GM18498 (cell line): ENCODE results near the gene TRAPPC5.
"Not testable (repeated sequence)": the region's sequence is repeated elsewhere in the genome, so short reads cannot be mapped to it uniquely, and the experiment has no call there.

Experiments used
- ATAC-seq: cut with Tn5 transposase; IDR thresholded peaks from one replicate; pipeline ENCODE4 v1.9.1; 2021; ENCODE audit warnings: mild to moderate bottlenecking, moderate library complexity; ENCODE audit not compliant: unreplicated experiment

Gene TRAPPC5

GRCh38 chr19:7680606-7681339 lies at the start of gene TRAPPC5:
Gene TRAPPC5, plus strand, starts transcription at chr19:7680833. Its CDS starts 1,421 bp downstream, at chr19:7682254.
- peak; percentile 67 for ATAC-seq

GRCh38 chr19:7631577-7631976 lies 49.1 kb upstream of the TRAPPC5 start:
- ATAC-seq = no peak

GRCh38 chr19:7632340-7633203 lies 48.1 kb upstream of the TRAPPC5 start:
- ATAC-seq = no peak

GRCh38 chr19:7633698-7634097 lies 46.9 kb upstream of the TRAPPC5 start, which contains the start of gene PCP2:
Gene PCP2, minus strand, starts transcription at chr19:7633719. Its CDS starts 262 bp downstream, at chr19:7633457.
- ATAC-seq = no peak

- ATAC-seq = no peak
These were observed 45.0 kb upstream of the TRAPPC5 start for GRCh38 chr19:7635670-7636069.

GRCh38 chr19:7636317-7636690 lies 44.3 kb upstream of the TRAPPC5 start:
- ATAC-seq = no peak

GRCh38 chr19:7636691-7637373 lies 43.8 kb upstream of the TRAPPC5 start, which contains the start of gene STXBP2:
Gene STXBP2, plus strand, starts transcription at chr19:7637110. Its CDS starts 40 bp downstream, at chr19:7637150.
- peak; percentile 75 for ATAC-seq

- peak; percentile 16 for ATAC-seq
These were observed 43.0 kb upstream of the TRAPPC5 start for GRCh38 chr19:7637374-7638256.

- no peak for ATAC-seq
These were observed 41.7 kb upstream of the TRAPPC5 start for GRCh38 chr19:7638802-7639465.

- no peak for ATAC-seq
These were observed 40.7 kb upstream of the TRAPPC5 start for GRCh38 chr19:7639863-7640348.

- no peak for ATAC-seq
These were observed 39.8 kb upstream of the TRAPPC5 start for GRCh38 chr19:7640803-7641202.

- no peak for ATAC-seq
These were observed 39.0 kb upstream of the TRAPPC5 start for GRCh38 chr19:7641290-7642276.

GRCh38 chr19:7642295-7643030 lies 38.2 kb upstream of the TRAPPC5 start:
- ATAC-seq = no peak

GRCh38 chr19:7643031-7643415 lies 37.6 kb upstream of the TRAPPC5 start:
- ATAC-seq = no peak

- not testable (repeated sequence) for ATAC-seq
These were observed 36.7 kb upstream of the TRAPPC5 start for GRCh38 chr19:7643629-7644549.

GRCh38 chr19:7644550-7644877 lies 36.1 kb upstream of the TRAPPC5 start:
- no peak for ATAC-seq

GRCh38 chr19:7645163-7645562 lies 35.5 kb upstream of the TRAPPC5 start:
- no peak for ATAC-seq
